Gastroesophageal sphincter (tissue), 3 donors: Measurements from ENCODE around the gene MBNL1.

Source experiments
- CTCF ChIP-seq, 4 experiments: fragments of 200-600 bp in 2 of 4; fragments of 450-650 bp in 2 of 4; sonication (generic) in 1 of 4; IDR thresholded peaks; one replicate each; pipeline ENCODE4 v1.5.1; 2017 to 2019; ENCODE audit warnings: antibody characterized with exemption in 4 of 4, mild to moderate bottlenecking in 2 of 4, moderate library complexity in 2 of 4
- EP300 ChIP-seq: sonication (generic); formaldehyde crosslinking; IDR thresholded peaks from one replicate; pipeline ENCODE4 v1.6.1; 2017; ENCODE audit warnings: antibody characterized with exemption, mild to moderate bottlenecking
- POLR2A ChIP-seq, 2 donors: fragments of 450-650 bp; IDR thresholded peaks; one replicate each; pipeline ENCODE4 v1.6.1; 2017; ENCODE audit warnings: antibody characterized with exemption in 2 of 2, mild to moderate bottlenecking in 2 of 2, moderate library complexity in 1 of 2

GRCh38 chr3:152225201-152225600 lies 43.5 kb upstream of the MBNL1 start:
- no peak for TF ChIP-seq EP300
- TF ChIP-seq CTCF (IDR thresholded peaks at IDR 0.05), result no peak
- TF ChIP-seq POLR2A (IDR thresholded peaks at IDR 0.05), result no peak
